Measurements from ENCODE around the gene TOMM40. TPM values are rescaled to one million over a fixed set of nuclear protein-coding genes. Genes with fewer than 3 reads are reported as not detected.
"Not testable (repeated sequence)": the region's sequence is repeated elsewhere in the genome, so short reads cannot be mapped to it uniquely, and the experiment has no call there.

The TOMM40 gene
- total and polyA plus RNA-seq, 8 donors, result 12.8 to 28.8 (median 17.8) TPM

DNA sequence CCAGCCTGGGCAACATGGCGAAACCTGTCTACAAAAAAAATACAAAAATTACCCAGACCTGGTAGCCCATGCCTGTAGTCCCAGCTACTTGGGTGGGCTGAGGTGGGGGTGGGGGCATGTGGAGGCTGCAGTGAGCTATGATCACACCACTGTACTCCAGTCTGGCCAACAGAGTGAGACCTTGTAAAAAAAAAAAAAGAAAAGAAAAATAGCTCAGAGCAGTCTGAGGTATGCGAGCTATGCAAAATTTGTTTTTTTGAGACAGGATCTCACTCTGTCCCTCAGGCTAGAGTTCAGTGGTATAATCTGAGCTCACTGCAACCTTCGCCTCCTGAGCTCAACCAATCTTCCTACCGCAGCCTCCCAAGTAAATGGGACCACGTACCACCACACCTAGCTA, 7.1 kb upstream of the TOMM40 start:
- Histone ChIP-seq H3K4me1 (no peaks in the 10 kb centered on the region), H3K27ac (no peak overlapping the region), H3K9me3 (no peaks in the 10 kb centered on the region), H3K36me3 (peaks cover 0 to 10% (median 0%) of the 10 kb centered on the region in 3 donors), H3K27me3 (no peaks in the 10 kb centered on the region), H3K4me3 (no peak overlapping the region)
- no peak for DNase-seq
- intact Hi-C loops (cut with DNase I), result no loop called here
- no peak for ATAC-seq
- no peak for FAIRE-seq
- TF ChIP-seq, protein P1, sequence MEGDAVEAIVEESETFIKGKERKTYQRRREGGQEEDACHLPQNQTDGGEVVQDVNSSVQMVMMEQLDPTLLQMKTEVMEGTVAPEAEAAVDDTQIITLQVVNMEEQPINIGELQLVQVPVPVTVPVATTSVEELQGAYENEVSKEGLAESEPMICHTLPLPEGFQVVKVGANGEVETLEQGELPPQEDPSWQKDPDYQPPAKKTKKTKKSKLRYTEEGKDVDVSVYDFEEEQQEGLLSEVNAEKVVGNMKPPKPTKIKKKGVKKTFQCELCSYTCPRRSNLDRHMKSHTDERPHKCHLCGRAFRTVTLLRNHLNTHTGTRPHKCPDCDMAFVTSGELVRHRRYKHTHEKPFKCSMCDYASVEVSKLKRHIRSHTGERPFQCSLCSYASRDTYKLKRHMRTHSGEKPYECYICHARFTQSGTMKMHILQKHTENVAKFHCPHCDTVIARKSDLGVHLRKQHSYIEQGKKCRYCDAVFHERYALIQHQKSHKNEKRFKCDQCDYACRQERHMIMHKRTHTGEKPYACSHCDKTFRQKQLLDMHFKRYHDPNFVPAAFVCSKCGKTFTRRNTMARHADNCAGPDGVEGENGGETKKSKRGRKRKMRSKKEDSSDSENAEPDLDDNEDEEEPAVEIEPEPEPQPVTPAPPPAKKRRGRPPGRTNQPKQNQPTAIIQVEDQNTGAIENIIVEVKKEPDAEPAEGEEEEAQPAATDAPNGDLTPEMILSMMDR (IDR thresholded peaks at IDR 0.05), result no peak
- WGBS, 2 donors, result 94% methylated on average over 5 of the region's 5 CpGs

DNA sequence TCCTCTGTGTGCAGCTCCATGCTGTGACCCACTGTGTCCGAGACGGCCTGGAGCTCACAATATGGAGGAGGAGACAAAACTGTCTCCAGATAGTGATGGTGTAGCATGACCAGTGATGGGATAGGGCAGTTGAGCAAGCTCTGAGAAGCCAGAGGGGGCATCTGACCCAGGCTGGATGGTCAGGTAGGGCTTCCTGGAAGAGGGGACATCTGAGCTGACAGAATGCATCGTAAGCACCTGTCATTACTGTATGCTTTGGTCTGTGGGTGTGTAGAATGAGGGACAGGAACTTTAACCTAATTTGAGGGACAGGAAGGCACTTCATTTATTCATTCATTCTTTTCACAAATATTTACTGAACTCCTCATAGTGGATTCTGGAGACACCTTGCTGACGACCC, 6.5 kb upstream of the TOMM40 start:
- no peak overlapping the region for H3K27ac ChIP-seq
- H3K4me1 ChIP-seq, result peaks cover under 1 to 1% (median 1%) of the 10 kb centered on the region in 3 donors
- TF ChIP-seq, protein P1 (IDR thresholded peaks at IDR 0.05), result no peak
- no peaks in the 10 kb centered on the region for H3K27me3 ChIP-seq
- no peak overlapping the region for H3K4me3 ChIP-seq
- DNase-seq (peak in 1 of 6 donors; percentile 10), ATAC-seq (no peak), FAIRE-seq (no peak)
- peaks cover 0 to 10% (median 0%) of the 10 kb centered on the region in 3 donors for H3K36me3 ChIP-seq
- no peaks in the 10 kb centered on the region for H3K9me3 ChIP-seq
- WGBS, 2 donors, result 93 to 94% methylated on average over 4 of the region's 4 CpGs
- intact Hi-C loops (cut with DNase I), result no loop called here

DNA sequence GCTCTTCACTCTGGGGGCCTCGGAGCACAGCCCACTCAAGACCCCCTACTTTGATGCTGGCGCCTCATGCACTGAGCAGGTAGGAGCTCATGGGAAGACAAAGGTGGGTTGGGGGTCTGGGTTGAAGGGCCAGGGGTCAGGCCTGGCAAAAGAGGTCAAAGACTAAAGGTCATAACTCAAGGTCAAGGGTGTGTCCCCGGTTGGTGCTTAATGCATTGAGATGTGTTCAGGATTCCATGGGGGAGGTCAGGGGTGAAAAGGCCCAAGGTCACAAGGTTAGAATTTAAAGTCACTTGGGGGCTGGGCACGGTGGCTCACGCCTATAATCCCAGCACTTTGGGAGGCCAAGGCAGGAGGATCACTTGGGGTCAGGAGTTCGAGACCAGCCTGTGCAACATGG, 4.9 kb upstream of the TOMM40 start:
- Histone ChIP-seq H3K27ac (no peak overlapping the region), H3K4me3 (no peak overlapping the region), H3K27me3 (no peaks in the 10 kb centered on the region), H3K9me3 (no peaks in the 10 kb centered on the region), H3K36me3 (peaks cover 0 to 10% (median 0%) of the 10 kb centered on the region in 3 donors), H3K4me1 (peaks cover 6 to 7% (median 6%) of the 10 kb centered on the region in 3 donors)
- TF ChIP-seq, protein P1 (IDR thresholded peaks at IDR 0.05), result no peak
- intact Hi-C loops (cut with DNase I), result no loop called here
- WGBS, 2 donors, result 91% methylated on average over 6 of the region's 6 CpGs
- FAIRE-seq (no peak), DNase-seq (no peak), ATAC-seq (no peak)

DNA sequence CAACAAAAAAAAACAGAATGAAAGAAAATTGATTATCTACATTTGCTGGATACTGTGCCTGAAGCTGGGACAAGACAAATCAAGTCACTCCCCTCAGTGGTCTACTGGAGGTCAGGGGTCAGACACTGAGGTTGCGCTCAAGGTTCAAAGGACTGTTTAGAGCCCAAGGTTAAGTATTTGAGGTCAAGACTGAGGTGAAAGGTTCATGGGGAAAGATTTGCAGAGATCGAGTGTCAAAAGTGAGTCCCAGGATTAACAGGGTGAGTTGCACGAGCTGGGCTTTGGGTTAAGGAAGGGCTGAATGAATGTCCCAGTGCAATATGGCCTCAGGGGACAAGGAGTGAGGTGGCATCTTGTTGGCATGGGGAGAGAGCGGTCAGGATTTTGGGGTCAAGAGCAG, 3.4 kb upstream of the TOMM40 start:
- TF ChIP-seq, protein P1 (IDR thresholded peaks at IDR 0.05), result no peak
- H3K27me3 ChIP-seq, result no peaks in the 10 kb centered on the region
- intact Hi-C loops (cut with DNase I), result no loop called here
- no peak overlapping the region for H3K27ac ChIP-seq
- FAIRE-seq, result no peak
- H3K4me1 ChIP-seq, result peaks cover 6 to 14% (median 10%) of the 10 kb centered on the region in 3 donors
- no peaks in the 10 kb centered on the region for H3K9me3 ChIP-seq
- no peak for DNase-seq
- H3K36me3 ChIP-seq, result peaks cover 0 to 10% (median 0%) of the 10 kb centered on the region in 3 donors
- ATAC-seq, result no peak
- 88 to 89% methylated on average over 4 of the region's 4 CpGs for WGBS, 2 donors
- H3K4me3 ChIP-seq, result no peak overlapping the region

DNA sequence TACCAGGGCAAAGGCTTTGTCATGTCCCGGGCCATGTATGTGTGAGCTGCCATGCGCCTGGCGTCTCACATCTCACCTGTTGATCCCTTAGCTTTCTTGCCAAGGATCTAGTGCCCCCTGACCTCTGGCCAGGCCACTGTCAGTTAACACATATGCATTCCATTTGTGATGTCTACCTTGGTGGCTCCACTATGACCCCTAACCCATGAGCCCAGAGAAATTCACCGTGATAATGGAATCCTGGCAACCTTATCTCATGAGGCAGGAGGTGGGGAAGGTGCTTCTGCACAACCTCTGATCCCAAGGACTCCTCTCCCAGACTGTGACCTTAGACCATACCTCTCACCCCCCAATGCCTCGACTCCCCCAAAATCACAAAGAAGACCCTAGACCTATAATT, 2.7 kb upstream of the TOMM40 start:
- H3K27ac ChIP-seq; H3K4me3 ChIP-seq; H3K9me3 ChIP-seq; intact Hi-C loops (cut with DNase I); H3K36me3 ChIP-seq; H3K27me3 ChIP-seq; DNase-seq; ATAC-seq; FAIRE-seq: not testable (repeated sequence)
- H3K4me1 ChIP-seq, result peaks cover 6 to 14% (median 10%) of the 10 kb centered on the region in 3 donors
- 80 to 85% methylated on average over 4 to 5 of the region's 5 CpGs for WGBS, 2 donors
